HL-60/S4 (cell line): ENCODE data around the gene PTGES2.

Source experiments
- in situ Hi-C: fragments of 300-500 bp; cut with MboI; formaldehyde crosslinking; loops from 2 replicates; pipeline ENCODE4 v1.14.3; 2022; ENCODE audit warnings: low sequenced_read_pairs

PTGES2 gene

DNA sequence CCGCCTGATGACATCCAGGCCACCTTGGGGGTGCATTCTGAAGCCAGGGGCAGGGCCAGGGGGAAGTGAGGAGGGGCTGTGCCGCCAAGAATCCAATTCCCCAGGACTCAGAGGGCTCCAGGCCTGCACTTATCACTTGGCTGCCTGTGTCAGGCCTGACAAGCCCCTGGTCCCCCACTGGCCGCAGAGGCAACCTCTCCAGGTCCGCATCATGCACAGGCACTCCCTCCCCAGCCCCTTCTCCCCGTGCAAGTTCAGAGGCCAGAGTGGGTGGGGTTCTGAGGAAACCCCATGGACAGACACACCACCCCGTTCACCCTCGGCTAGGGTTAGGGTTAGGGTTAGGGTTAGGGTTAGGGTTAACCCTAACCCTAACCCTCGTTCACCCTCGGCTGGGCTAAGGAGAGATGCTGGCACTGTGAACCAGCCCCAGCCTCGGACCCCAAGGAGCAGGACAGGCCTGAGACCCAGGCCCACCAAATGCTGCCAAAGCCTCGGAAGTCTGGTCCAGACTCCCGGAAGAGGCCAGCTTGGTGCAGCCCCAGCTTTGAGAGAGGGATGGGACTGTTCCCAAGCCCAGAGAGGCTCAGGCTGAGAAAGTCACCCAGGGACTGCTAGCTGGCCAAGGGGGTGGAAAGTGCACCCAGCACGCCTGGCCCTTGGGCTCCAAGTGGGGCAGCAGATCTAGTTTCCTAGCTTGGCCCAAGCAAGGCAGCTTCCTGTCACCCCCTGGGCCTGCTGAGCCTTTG is 26.6 kb upstream of the PTGES2 start:
- in situ Hi-C loops = no loop called here

GRCh38 chr9:128153060-128153946 is 25.8 kb upstream of the PTGES2 start:
- in situ Hi-C loops = no loop called here

GRCh38 chr9:128152133-128153059 is 24.9 kb upstream of the PTGES2 start:
- in situ Hi-C loops = no loop called here

DNA sequence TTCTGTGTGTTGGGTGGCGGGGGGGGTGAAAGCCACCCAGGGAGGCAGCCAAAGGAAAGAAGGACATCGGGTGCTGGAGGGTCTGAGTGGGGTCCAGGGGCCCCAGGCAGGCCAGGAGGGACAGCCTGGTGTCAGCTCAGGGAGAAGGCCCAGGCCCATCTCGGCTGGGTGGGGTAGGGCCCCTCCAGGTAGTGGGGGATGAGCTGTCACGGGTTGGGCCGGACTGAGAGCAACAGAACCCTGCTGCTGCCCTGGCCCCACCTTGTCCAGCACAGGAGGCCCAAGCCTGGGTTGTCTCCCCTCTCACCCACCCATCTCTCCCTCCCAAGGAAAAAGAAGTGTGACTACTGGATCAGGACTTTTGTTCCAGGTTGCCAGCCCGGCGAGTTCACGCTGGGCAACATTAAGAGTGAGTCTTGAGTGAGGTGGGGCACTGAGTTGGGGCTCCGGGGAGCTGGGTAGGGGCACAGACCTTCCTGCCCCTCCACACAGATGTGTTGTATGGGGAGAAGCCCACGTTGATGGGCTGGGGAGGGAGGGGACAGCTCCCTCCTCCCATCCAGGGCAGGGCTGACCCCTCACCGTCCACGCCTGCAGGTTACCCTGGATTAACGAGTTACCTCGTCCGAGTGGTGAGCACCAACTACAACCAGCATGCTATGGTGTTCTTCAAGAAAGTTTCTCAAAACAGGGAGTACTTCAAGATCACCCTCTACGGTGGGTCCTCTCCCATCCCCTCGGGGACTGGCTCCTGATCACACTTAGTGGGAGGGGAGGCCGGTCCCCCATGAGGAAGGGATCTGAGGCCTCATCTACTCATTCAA is 24.0 kb upstream of the PTGES2 start:
- in situ Hi-C loops = no loop called here

DNA sequence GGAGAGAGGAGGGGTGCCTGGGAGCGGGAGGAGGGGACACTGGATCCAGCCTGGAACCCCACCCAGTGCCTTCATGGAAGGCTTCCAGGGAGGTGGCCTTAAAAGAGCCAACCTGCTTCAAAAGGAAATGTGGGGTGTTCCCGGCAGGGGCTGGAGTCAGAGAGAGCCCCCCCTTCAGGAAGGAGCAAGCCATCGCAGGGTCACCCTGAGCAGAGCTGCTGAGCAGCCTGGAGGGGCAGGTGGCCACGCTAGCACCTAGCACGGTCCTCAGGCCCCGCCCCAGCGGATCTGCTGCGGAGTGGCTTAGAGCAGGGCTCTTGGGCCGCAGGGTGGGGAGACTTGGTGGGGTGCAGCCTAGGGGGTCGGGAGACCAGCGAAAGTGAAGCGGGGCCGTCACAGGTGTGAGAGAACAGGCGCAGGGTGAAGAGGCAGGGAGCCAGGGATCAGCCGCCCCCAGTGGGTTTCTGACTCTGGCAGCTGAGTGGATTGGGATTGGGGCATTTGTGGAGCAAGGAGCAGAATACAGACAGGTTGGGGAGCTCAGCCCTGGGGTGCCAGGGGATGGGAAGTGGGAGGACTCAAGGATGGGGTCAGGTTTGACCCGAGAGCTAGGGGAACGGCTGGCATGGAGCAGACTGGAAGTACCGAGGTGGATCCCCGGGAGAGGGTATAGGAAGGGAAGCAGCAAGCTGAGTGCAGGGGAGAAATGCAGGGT is 23.2 kb upstream of the PTGES2 start:
- in situ Hi-C loops = no loop called here

DNA sequence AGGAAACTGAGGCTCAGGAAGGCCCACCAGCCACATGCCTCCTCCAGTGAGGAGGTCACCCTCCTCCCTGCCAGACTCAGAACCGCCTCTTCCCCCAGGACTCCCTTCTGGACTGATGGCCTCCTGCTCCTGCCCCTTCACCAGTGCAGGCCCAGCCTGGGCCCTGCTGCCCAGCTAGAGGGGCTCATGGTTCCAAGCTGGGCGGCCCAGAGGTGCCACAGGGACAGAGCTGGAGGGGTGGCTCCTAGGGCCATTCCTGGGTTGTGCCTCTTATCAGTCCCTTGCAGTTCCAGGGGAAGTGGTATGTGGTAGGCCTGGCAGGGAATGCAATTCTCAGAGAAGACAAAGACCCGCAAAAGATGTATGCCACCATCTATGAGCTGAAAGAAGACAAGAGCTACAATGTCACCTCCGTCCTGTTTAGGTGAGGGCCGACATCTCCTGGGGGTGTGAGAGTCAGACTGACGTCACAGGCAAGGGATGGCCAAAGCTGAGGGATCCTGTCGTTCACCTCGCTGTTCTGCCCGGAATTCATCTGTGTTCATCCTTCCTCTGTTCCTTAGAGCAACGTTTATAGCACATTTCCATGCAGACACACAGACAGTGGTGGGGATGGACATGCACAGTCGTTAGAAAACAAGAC is 22.5 kb upstream of the PTGES2 start:
- in situ Hi-C loops = no loop called here

DNA sequence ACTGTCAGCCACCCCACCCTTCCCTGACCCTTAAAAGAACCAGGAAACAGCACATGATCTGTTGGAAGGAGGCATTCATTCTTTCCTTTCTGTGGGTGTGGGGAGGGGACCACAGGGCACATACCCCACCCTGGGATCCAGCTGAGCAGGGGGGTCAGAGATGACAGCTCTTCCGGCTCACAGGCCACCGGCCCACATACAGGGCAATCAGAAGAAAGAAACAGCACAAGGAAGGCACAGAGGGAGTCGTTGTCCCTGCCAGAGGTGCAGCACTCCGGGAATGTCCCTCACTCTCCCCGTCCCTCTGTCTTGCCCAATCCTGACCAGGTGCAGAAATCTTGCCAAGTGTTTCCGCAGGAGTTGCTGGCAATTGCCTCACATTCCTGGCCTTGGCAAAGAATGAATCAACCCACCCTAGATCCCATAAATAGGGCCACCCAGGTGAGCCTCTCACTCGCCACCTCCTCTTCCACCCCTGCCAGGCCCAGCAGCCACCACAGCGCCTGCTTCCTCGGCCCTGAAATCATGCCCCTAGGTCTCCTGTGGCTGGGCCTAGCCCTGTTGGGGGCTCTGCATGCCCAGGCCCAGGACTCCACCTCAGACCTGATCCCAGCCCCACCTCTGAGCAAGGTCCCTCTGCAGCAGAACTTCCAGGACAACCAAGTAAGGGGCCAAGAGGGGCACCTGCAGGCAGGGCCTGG is 21.6 kb upstream of the PTGES2 start, which contains the start of gene LCN2:
LCN2 (plus strand) TSS at position 453 of the 701 bp plus-strand sequence; CDS start at position 526, 73 bp downstream.
- in situ Hi-C loops = no loop called here

- in situ Hi-C loops = no loop called here
Observed at GRCh38 chr9:128148509-128149000, 21.0 kb upstream of the PTGES2 start.

GRCh38 chr9:128146591-128147120 is 19.1 kb upstream of the PTGES2 start:
- in situ Hi-C loops = no loop called here

- in situ Hi-C loops = no loop called here
Observed at GRCh38 chr9:128145951-128146351, 18.4 kb upstream of the PTGES2 start.

DNA sequence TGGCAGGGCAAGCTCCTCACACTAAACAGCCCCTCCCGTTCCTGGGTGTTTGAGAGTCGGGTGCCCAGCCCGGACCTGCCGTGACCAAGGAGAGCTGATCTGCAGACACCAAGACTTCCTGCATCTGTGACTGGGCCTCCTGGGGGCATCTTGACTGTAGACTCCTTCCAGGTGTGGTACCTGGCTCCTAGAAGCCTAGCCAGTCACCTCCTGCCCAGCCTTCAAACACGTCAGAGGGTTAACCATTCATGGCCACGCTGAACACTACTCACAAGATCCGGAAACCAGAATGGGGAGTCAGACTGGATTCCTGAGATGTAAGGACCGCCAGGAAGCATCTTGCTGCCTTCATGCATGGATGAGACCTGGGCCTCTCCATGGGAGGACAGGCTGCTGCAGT is 18.0 kb upstream of the PTGES2 start:
- in situ Hi-C loops = no loop called here

DNA sequence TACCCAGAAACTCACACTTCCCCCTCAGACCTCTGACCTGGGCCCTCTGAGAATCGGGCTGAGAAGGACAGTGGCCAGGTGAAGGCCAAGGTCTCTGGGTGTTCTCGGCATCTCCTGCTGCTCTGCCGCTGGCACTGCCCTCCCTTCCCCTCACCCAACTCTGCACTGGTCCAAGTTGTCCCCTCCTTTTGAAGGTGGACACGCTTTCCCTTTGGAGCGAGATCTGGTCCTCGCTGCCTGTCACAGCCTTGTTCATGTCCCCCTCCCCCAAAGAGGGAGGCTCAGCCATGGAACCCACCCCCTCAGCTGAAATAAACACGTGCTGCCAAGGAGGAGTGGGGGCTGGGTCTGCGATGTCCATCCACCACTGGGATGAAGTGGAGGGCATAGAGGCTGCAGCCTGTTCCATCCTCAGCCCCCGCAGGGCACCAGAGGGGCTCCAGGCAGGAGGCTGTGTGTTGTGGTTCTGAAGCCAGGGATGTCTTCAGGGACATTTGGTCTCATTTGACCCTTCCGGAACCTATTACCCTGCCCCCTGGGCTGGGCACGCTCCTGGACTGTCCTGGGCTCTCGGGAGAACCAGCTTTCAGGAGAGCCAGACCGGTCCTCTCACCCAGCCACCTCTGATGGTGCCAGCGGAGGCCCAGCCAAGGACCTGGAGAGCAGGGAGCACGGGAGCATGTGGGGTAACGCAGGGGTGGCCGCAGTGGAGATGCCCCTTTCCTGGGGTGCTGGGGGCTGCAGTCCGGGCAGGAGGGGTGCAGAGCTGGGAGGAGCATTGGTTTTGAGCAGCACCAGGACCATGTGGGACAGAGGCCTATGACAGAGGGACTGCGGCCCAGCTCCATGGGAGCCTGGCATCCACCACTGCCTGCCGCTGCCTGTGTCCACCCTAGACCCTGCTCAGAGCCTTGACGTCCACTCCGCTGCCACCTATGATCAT is 17.0 kb upstream of the PTGES2 start:
- in situ Hi-C loops = no loop called here

DNA sequence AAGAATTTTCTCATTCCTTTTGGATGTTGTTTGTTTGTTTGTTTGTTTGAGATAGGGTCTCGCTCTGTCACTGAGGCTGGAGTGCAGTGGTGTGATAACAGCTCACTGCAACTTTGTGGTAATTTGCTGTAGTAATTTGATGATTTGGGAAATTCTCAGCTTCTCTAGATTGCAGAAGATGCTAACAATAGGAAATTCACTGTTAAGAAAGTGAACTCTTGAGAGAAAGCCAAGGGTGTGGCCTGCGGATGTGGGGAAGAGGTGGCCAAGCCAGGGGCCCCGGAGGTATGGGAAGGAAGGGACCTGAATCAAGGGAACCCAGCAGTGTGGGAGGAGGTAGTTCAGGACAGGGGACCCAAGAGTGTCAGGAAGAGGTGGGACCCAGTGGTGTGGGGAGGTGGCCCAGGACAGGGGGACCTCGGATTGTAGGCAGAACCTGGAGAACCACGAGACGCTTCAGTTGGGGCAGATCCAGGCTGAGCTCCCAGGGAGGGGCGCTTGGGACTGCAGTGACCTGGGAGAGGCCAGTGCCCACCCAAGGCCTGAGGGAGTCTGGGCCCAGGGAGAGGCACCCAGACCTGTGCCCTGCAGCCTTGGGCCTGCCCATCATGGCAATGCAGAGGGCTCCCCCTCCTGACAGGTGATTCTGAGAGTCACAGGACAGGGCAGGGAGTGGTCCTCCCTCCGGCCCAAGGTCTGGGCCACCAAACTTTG is 16.2 kb upstream of the PTGES2 start:
- in situ Hi-C loops = no loop called here

DNA sequence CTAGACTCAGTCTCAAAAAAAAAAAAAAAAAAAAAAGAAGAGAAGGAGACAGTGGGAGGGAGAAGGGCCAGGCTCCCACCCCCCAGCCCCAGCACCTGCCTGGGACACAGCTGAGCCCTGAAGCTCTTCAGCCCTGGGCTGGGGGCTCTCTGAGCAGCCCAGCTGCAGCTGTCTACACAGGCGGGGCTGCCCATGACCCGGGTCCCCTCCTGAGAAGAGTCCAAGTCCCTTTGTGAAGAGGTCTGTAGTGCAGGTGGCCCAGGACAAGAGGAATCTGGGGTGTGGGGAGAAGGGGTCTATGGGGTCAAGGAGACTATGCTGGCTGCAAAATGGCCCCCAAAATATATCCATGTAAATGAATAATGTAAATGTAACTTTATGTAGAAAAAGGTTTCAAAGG is 15.1 kb upstream of the PTGES2 start:
- in situ Hi-C loops = no loop called here

GRCh38 chr9:128142061-128142460 is 14.5 kb upstream of the PTGES2 start:
- in situ Hi-C loops = no loop called here

DNA sequence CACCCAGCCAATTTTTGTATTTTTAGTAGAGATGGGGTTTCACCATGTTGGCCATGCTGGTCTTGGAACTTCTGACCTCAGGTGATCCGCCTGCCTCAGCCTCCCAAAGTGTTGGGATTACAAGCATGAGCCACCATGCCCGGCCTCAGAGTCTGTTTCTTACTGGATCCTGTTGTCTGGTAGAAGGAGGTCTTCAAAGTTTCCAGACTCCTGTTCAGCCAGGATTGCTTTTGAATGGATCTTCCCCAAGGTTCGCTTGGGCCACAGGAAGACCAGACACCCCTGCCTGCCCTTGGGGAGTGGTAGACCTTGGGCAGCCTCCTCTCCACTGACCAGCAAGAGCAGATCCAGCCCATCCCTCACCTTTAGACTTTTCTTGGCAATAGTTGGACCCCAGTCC is 14.1 kb upstream of the PTGES2 start:
- in situ Hi-C loops = no loop called here
